Activated CD8-positive, alpha-beta memory T cell treated with anti-CD3 and anti-CD28 coated beads, Interleukin-2, amount 10 ng/mL, durations not matched to agents 7 days and 5 days (primary cell): ENCODE data around the gene MIPOL1. TPM values are rescaled to one million over a fixed set of nuclear protein-coding genes. Genes with fewer than 3 reads are reported as not detected.

ENCODE experiments used
- ATAC-seq: fragments of 150-1000 bp; cut with Tn5 transposase; one replicate; pipeline ENCODE4 v1.10.0; 2021; ENCODE audit warnings: moderate library complexity
- CTCF ChIA-PET: fragments of 350-600 bp; sonication (Branson Sonifier 250); formaldehyde crosslinking; loops from one replicate; lab custom pipeline; 2021; ENCODE audit warnings: antibody characterized with exemption; lab: Charles Lee
- DNase-seq: peaks from one replicate; pipeline ENCODE4 v3.0.0-alpha.2; 2020
- H3K27ac Mint-ChIP-seq: one replicate; pipeline ENCODE4 v1.8.0; 2021; ENCODE audit warnings: mild to moderate bottlenecking, mixed read lengths
- H3K27me3 Mint-ChIP-seq: one replicate; pipeline ENCODE4 v1.8.0; 2021; ENCODE audit warnings: mixed read lengths
- H3K36me3 Mint-ChIP-seq: one replicate; pipeline ENCODE4 v1.8.0; 2021; ENCODE audit warnings: mild to moderate bottlenecking, mixed read lengths
- H3K4me1 Mint-ChIP-seq: one replicate; pipeline ENCODE4 v1.8.0; 2021; ENCODE audit warnings: mixed read lengths
- H3K4me3 Mint-ChIP-seq: one replicate; pipeline ENCODE4 v1.8.0; 2021; ENCODE audit warnings: mild to moderate bottlenecking, moderate library complexity, mixed read lengths
- H3K9me3 Mint-ChIP-seq: one replicate; pipeline ENCODE4 v1.8.0; 2022; ENCODE audit warnings: low read depth, mixed read lengths
- total RNA-seq, 2 experiments: library from RNA; stranded (reverse); gene quantifications; one replicate each; pipeline ENCODE4 v1.2.3, GENCODE V29; 2021

Gene MIPOL1
- total RNA-seq, 2 experiments from 2014 or later: not detected

DNA sequence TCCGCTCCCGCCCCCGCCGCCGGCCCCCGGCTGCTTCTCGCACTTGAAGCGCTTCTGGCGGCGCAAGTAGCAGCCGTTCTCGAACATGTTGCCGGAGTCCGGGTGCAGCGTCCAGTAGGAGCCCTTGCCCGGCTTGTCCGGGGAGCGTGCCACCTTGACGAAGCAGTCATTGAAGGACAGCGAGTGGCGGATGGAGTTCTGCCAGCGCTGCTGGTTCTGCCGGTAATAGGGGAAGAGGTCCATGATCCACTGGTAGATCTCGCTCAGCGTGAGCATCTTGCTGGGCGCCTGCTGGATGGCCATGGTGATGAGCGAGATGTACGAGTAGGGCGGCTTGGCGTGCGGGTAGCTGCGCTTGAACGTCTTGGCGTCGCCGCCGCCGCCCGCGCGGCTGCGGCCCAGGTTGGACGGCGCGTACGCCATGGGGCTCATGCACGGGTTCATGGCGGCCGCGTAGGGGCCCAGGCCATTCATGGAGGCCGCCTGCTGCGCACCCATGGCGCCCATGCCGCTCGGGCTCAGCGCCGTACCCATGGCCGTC, 394.3 kb downstream of the MIPOL1 start:
- CTCF ChIA-PET: no interaction called here
- Mint-ChIP-seq H3K4me3 (no peak overlapping the region), H3K27ac (no peak overlapping the region), H3K4me1 (peaks cover 9% of the 10 kb centered on the region), H3K36me3 (peaks cover 8% of the 10 kb centered on the region), H3K27me3 (peaks cover 84% of the 10 kb centered on the region), H3K9me3 (peaks cover 2% of the 10 kb centered on the region)
- ATAC-seq (no peak), DNase-seq (no peak)

GRCh38 chr14:37592482-37593408, 395.0 kb downstream of the MIPOL1 start:
- H3K4me3 Mint-ChIP-seq: no peak overlapping the region
- H3K27ac Mint-ChIP-seq: no peak overlapping the region
- peaks cover 2% of the 10 kb centered on the region for H3K9me3 Mint-ChIP-seq
- ATAC-seq (no peak), DNase-seq (no peak)
- H3K4me1 Mint-ChIP-seq: peaks cover 9% of the 10 kb centered on the region
- H3K36me3 Mint-ChIP-seq: peaks cover 10% of the 10 kb centered on the region
- peaks cover 84% of the 10 kb centered on the region for H3K27me3 Mint-ChIP-seq
- CTCF ChIA-PET: no interaction called here

DNA sequence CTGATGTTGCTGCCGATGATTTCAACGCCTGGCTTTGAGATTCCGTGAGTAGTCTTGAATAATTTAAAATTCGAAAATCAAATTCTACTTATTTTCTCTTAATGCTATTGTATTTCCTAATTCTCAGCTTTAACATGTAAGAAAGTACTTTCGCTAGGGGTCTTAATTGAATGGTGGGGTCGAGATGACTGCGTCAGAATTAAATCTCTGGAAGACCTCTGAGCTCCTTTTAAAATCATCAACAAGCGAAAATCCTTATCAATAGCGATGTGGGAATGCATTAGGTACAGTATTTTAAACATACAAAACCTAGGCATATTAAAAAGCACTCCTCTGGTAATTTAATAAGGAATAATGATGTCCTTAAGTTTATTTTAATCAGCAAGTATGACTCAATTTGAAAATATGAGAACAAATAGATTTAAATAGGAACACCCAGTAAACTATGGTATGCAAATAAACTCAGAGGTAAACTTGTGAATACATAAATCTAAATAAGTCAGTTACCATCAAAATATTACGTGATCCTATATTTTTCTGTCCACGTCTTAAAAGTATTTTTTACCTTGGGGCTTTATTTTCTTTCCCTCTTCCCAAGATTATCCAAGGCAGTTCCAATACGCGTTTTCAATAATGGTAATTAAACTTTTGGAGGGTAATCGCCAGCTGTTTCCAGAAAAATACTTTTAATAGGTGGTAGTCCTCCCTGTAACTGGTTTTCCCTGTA, 395.9 kb downstream of the MIPOL1 start:
- Mint-ChIP-seq H3K27me3 (peaks cover 84% of the 10 kb centered on the region), H3K4me3 (no peak overlapping the region), H3K4me1 (peaks cover 9% of the 10 kb centered on the region), H3K9me3 (peaks cover 2% of the 10 kb centered on the region), H3K36me3 (peaks cover 10% of the 10 kb centered on the region), H3K27ac (peak overlapping the region; percentile 63)
- CTCF ChIA-PET: no interaction called here
- ATAC-seq (no peak), DNase-seq (no peak)

DNA sequence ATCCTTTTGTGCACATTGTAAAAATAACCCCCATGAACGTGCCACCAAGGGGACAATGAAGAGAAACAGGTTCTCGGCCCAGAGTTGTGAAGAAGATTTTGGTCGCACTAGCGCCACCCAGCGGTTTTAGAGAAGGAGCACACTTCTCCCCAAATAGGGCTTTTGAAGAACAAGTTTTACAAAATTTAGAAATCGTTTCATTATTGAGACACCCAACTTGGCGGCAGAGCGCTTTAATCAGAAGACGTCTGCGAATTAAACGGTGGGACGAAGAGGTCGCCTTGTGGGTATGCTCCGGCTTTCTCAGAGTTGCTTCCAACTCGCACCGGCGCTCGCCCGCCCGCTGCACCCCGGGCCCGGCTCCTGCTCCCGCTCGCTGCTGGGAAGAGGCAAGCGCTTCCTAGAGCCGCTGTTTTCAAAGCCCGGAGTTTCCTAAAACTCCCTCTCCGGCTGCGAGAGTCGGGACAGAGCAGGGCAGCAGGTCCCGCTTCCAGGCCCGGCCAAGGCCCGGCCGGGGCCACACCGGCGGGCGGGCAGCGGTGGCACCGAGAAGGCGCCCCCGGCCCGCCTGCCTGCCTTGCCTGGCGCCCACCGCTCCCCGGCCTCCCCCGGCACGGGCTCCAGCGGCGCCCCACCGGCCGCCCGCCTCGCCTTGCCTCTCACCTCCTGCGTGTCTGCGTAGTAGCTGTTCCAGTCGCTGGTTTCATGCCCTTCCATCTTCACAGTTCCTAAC, 396.7 kb downstream of the MIPOL1 start:
- Mint-ChIP-seq H3K27me3 (peaks cover 84% of the 10 kb centered on the region), H3K27ac (peak overlapping the region; percentile 63), H3K9me3 (peaks cover 2% of the 10 kb centered on the region), H3K4me1 (peaks cover 13% of the 10 kb centered on the region), H3K36me3 (peaks cover 10% of the 10 kb centered on the region), H3K4me3 (peak overlapping the region; percentile 38)
- DNase-seq: peak; percentile 50
- CTCF ChIA-PET: no interaction called here
- no peak for ATAC-seq

- no peak for DNase-seq
- no peak for ATAC-seq
- H3K27ac Mint-ChIP-seq: peak within 1 kb of the TSS; percentile 63
- peaks cover 2% of the 10 kb centered on the region for H3K9me3 Mint-ChIP-seq
- CTCF ChIA-PET: no interaction called here
- H3K27me3 Mint-ChIP-seq: peaks cover 86% of the 10 kb centered on the region
- peaks cover 10% of the 10 kb centered on the region for H3K36me3 Mint-ChIP-seq
- H3K4me1 Mint-ChIP-seq: peaks cover 13% of the 10 kb centered on the region
- peak within 1 kb of the TSS; percentile 38 for H3K4me3 Mint-ChIP-seq
Observed at GRCh38 chr14:37594971-37595808, 397.5 kb downstream of the MIPOL1 start, which contains the start of the genes FOXA1 and TTC6. Gene FOXA1, minus strand, starts transcription at chr14:37595249. Its CDS starts 277 bp downstream, at chr14:37594972. Gene TTC6, plus strand, starts transcription at chr14:37595629. Its CDS starts 26,436 bp downstream, at chr14:37622065.

DNA sequence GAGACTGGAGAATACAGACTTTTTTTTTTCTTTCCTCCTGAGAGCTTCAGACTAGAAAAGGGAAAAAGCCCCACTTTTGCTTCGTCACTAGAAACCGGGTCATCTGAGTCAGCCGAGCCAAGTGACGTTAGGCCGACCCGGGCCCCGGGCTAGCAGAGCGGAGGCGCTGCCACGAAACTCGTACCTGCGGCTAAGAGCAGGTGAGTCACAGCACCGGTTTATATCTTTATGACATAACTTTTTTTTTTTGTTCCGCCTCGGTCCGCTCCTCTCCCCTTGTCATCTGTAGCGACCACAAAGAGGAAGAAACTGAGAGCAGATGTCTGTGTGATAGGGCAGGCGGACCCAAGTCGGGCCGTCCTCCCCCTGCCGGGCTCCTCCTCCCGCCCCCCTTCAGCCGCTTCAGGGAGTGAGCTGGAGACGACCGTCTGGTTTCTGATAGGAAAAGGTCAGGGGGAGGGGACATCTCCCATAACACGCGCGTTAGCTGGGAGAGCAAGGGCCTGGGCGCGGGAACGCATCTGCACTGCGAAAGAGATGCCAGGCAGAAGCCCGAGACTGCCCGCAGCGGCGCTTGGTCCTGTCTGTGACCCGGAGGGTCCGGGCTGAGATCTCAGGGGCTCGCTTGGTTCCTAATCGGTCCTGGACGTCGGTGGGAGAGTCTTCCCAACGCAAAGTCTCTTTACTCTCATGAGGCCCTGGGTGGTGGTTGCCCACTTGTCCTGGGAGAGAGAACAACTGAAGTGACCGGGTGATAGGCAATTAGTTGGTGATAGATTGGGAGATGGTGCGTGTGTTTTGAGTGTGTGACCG, 398.3 kb downstream of the MIPOL1 start:
- CTCF ChIA-PET: no interaction called here
- H3K4me1 Mint-ChIP-seq: peaks cover 13% of the 10 kb centered on the region
- H3K27me3 Mint-ChIP-seq: peaks cover 86% of the 10 kb centered on the region
- peaks cover 10% of the 10 kb centered on the region for H3K36me3 Mint-ChIP-seq
- H3K9me3 Mint-ChIP-seq: peaks cover 2% of the 10 kb centered on the region
- peak overlapping the region; percentile 47 for H3K27ac Mint-ChIP-seq
- ATAC-seq (no peak), DNase-seq (peak; percentile 50)
- no peak overlapping the region for H3K4me3 Mint-ChIP-seq

GRCh38 chr14:37596790-37597472, 399.2 kb downstream of the MIPOL1 start:
- DNase-seq (no peak), ATAC-seq (no peak)
- Mint-ChIP-seq H3K36me3 (peaks cover 10% of the 10 kb centered on the region), H3K9me3 (peaks cover 2% of the 10 kb centered on the region), H3K4me1 (peaks cover 12% of the 10 kb centered on the region), H3K27me3 (peaks cover 89% of the 10 kb centered on the region), H3K4me3 (no peak overlapping the region), H3K27ac (no peak overlapping the region)
- CTCF ChIA-PET: no interaction called here

GRCh38 chr14:37597538-37597913, 399.8 kb downstream of the MIPOL1 start:
- CTCF ChIA-PET: no interaction called here
- no peak for ATAC-seq
- no peak overlapping the region for H3K4me3 Mint-ChIP-seq

DNA sequence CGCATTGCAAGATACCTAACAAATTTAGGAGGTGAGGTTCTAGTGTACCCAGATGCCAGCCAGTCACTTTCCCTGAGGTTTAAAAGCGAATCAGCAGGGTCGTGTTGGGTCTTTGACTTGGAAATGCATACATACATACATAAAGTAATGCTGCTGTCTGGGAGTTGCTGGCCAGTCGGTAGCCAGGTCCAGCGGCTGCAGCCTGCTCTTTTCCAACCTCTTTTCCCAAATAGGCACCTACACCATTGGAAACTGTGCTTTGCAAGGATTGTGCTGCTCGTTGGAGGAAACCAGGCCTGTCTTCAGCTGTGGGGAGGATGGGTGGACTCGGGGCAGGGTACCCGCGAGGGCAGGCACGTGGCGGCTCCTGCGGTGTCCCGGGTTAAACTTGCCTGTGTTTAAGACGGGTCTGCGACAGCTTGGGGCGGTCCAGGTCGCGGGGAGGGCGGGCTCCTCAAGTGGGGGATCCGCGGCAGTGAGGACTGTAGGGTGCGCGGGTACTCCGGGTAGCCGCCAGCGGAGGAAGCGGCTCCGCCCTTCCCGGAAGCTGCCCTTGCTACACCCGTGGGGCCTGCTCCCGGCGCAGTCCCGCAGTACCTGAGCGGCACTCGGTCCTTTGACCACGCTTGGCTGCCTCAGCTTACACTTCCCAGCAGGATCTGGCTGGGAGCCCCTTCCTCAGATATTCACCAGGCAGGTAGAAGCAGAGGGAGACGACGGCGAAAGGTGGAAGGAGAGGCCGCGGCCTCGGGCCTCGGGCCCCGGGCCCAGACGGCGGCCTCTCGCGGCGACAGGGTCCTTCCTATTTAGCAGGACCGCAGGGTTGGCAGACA, 400.4 kb downstream of the MIPOL1 start:
- H3K4me1 Mint-ChIP-seq: peaks cover 12% of the 10 kb centered on the region
- CTCF ChIA-PET: no interaction called here
- DNase-seq (no peak), ATAC-seq (no peak)
- no peak overlapping the region for H3K27ac Mint-ChIP-seq
- H3K9me3 Mint-ChIP-seq: no peaks in the 10 kb centered on the region
- H3K27me3 Mint-ChIP-seq: peaks cover 85% of the 10 kb centered on the region
- peaks cover 8% of the 10 kb centered on the region for H3K36me3 Mint-ChIP-seq
- H3K4me3 Mint-ChIP-seq: no peak overlapping the region

More at GRCh38 chr14:37597538-37597913, 399.8 kb downstream of the MIPOL1 start:
- no peak for DNase-seq
- H3K4me1 Mint-ChIP-seq: peaks cover 12% of the 10 kb centered on the region
- H3K27ac Mint-ChIP-seq: no peak overlapping the region
- H3K36me3 Mint-ChIP-seq: peaks cover 8% of the 10 kb centered on the region
- peaks cover 87% of the 10 kb centered on the region for H3K27me3 Mint-ChIP-seq
- H3K9me3 Mint-ChIP-seq: peaks cover under 1% of the 10 kb centered on the region

DNA sequence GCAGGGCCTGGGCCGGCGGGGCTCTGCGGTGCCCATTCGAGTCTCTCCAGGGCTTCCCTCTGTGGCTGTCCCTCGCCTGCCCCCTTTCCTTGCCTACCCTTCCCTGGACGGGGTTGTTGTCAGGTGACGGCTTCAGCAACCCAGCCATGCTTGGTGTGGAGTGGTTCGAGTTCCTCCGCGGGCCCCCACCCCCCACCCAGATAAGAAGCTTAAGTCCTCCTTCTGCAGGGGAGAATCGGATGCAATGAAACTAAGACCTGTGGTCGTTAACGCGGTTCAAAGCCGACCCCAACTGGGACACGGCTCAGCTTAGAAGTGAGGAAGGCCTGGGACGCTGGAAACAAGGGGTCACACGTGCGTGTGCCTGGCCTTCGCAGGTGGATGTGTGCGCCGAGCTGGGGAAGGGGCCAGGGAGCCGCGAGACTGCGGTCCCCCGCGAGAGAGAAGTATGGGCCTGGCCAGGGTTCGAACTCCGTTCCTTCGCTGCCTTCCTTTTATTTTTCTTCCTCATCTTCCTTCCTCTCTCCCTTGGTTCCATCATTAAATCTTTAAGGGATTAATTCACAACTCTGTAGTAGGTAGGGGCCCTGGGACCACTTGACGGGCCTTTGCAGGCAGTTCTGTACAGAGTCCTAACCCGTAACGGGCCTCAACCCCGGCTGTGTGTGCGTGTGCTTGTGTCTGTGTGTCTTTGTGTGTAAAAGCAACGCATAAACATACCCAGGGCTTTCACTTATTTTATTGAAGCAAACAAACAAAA, 401.2 kb downstream of the MIPOL1 start:
- ATAC-seq: no peak
- no peak for DNase-seq
- H3K4me1 Mint-ChIP-seq: peaks cover 12% of the 10 kb centered on the region
- H3K4me3 Mint-ChIP-seq: no peak overlapping the region
- no peaks in the 10 kb centered on the region for H3K9me3 Mint-ChIP-seq
- peaks cover 8% of the 10 kb centered on the region for H3K36me3 Mint-ChIP-seq
- peaks cover 81% of the 10 kb centered on the region for H3K27me3 Mint-ChIP-seq
- CTCF ChIA-PET: no interaction called here
- H3K27ac Mint-ChIP-seq: no peak overlapping the region
